CD4-positive, alpha-beta T cell treated with Interleukin-6 for 4 hours (primary cell): ENCODE measurements around the gene FILIP1L.

ENCODE experiments used
- DNase-seq: peaks from one replicate; pipeline ENCODE4 v3.0.0-alpha.2; 2020; ENCODE audit warnings: mixed read lengths

The FILIP1L gene

GRCh38 chr3:99879275-99879674 is 235.0 kb downstream of the FILIP1L start:
- no peak for DNase-seq

GRCh38 chr3:99878005-99878404 is 236.3 kb downstream of the FILIP1L start:
- DNase-seq, result no peak

- DNase-seq, result no peak
Observed at GRCh38 chr3:99877031-99877579, 237.2 kb downstream of the FILIP1L start.

GRCh38 chr3:99875929-99876841 is 238.1 kb downstream of the FILIP1L start:
- peak; percentile 74 for DNase-seq

- DNase-seq, result no peak
Observed at GRCh38 chr3:99875581-99875928, 238.7 kb downstream of the FILIP1L start.

GRCh38 chr3:99874237-99875002 is 239.9 kb downstream of the FILIP1L start:
- DNase-seq, result no peak

- no peak for DNase-seq
Observed at GRCh38 chr3:99873269-99874102, 240.8 kb downstream of the FILIP1L start.

- no peak for DNase-seq
Observed at GRCh38 chr3:99872923-99873254, 241.4 kb downstream of the FILIP1L start.

GRCh38 chr3:99871231-99872045 is 242.9 kb downstream of the FILIP1L start:
- DNase-seq, result no peak

- DNase-seq, result no peak
Observed at GRCh38 chr3:99870712-99871111, 243.6 kb downstream of the FILIP1L start.

- DNase-seq, result no peak
Observed at GRCh38 chr3:99869621-99870020, 244.7 kb downstream of the FILIP1L start.

- peak; percentile 27 for DNase-seq
Observed at GRCh38 chr3:99868311-99868646, 246.0 kb downstream of the FILIP1L start.

- no peak for DNase-seq
Observed at GRCh38 chr3:99867594-99868310, 246.5 kb downstream of the FILIP1L start.

- DNase-seq, result no peak
Observed at GRCh38 chr3:99866261-99866761, 248.0 kb downstream of the FILIP1L start.

GRCh38 chr3:99865321-99865720 is 249.0 kb downstream of the FILIP1L start:
- DNase-seq, result no peak

GRCh38 chr3:99864289-99864688 is 250.0 kb downstream of the FILIP1L start:
- no peak for DNase-seq

GRCh38 chr3:99863588-99863987 is 250.7 kb downstream of the FILIP1L start:
- no peak for DNase-seq

GRCh38 chr3:99863002-99863401 is 251.3 kb downstream of the FILIP1L start:
- no peak for DNase-seq

GRCh38 chr3:99862208-99862607 is 252.1 kb downstream of the FILIP1L start:
- DNase-seq, result no peak

- no peak for DNase-seq
Observed at GRCh38 chr3:99861216-99861615, 253.1 kb downstream of the FILIP1L start.

- DNase-seq, result no peak
Observed at GRCh38 chr3:99859825-99860224, 254.5 kb downstream of the FILIP1L start.
